GM18498 (cell line): ENCODE results near the gene IFITM5.

ENCODE experiments used
- ATAC-seq: cut with Tn5 transposase; IDR thresholded peaks from one replicate; pipeline ENCODE4 v1.9.1; 2021; ENCODE audit warnings: mild to moderate bottlenecking, moderate library complexity; ENCODE audit not compliant: unreplicated experiment

The IFITM5 gene

GRCh38 chr11:269146-269890, 30.0 kb downstream of the IFITM5 start:
- peak; percentile 67 for ATAC-seq

- peak; percentile 60 for ATAC-seq
Measured at GRCh38 chr11:268716-269145, 30.6 kb downstream of the IFITM5 start.

GRCh38 chr11:267491-267994, 31.8 kb downstream of the IFITM5 start:
- ATAC-seq: no peak

GRCh38 chr11:266676-267439, 32.5 kb downstream of the IFITM5 start:
- no peak for ATAC-seq

GRCh38 chr11:261624-262023, 37.7 kb downstream of the IFITM5 start:
- ATAC-seq: no peak

GRCh38 chr11:259413-259812, 39.9 kb downstream of the IFITM5 start:
- ATAC-seq: no peak

- ATAC-seq: no peak
Measured at GRCh38 chr11:257766-258493, 41.4 kb downstream of the IFITM5 start.

GRCh38 chr11:256952-257737, 42.2 kb downstream of the IFITM5 start:
- no peak for ATAC-seq

- no peak for ATAC-seq
Measured at GRCh38 chr11:255816-256215, 43.5 kb downstream of the IFITM5 start.

GRCh38 chr11:255176-255575, 44.1 kb downstream of the IFITM5 start:
- no peak for ATAC-seq

GRCh38 chr11:253886-254270, 45.4 kb downstream of the IFITM5 start:
- ATAC-seq: no peak

GRCh38 chr11:253160-253885, 46.0 kb downstream of the IFITM5 start:
- ATAC-seq: no peak

- no peak for ATAC-seq
Measured at GRCh38 chr11:252666-253065, 46.7 kb downstream of the IFITM5 start.

- no peak for ATAC-seq
Measured at GRCh38 chr11:251550-251949, 47.8 kb downstream of the IFITM5 start.

- no peak for ATAC-seq
Measured at GRCh38 chr11:250740-251299, 48.5 kb downstream of the IFITM5 start.

GRCh38 chr11:250274-250673, 49.1 kb downstream of the IFITM5 start:
- ATAC-seq: no peak

GRCh38 chr11:249062-249461, 50.3 kb downstream of the IFITM5 start:
- no peak for ATAC-seq
